ENCODE results near the gene ZNF79. TPM values are rescaled to one million over a fixed set of nuclear protein-coding genes. Genes with fewer than 3 reads are reported as not detected.

Gene ZNF79
- total and polyA plus RNA-seq, 2 of the 4 experiments (the other 2 are of a cell fraction): 5.6 to 15.4 TPM

GRCh38 chr9:127448112-127448805, 24.1 kb downstream of the ZNF79 start:
- Histone ChIP-seq H4K5ac (ENCODE audit: low read depth, low read length) (no peak overlapping the region), H4K20me1 (ENCODE audit: insufficient read depth, low read length) (peaks cover 74% of the 10 kb centered on the region), H3K18ac (ENCODE audit: low read depth, low read length) (no peak overlapping the region), H3K27me3 (ENCODE audit: control insufficient read depth, insufficient read depth, low read length) (no peaks in the 10 kb centered on the region), H3K4me2 (ENCODE audit: low read depth, low read length) (peak overlapping the region; percentile 19), H2AFZ (replicated peaks; ENCODE audit: low read length, poor library complexity) (no peak overlapping the region), H2BK120ac (ENCODE audit: low read depth, low read length) (no peak overlapping the region), H3K4ac (ENCODE audit: low read depth, low read length) (no peak overlapping the region), H4K8ac (ENCODE audit: low read depth in 2 of 2, low read length in 2 of 2) (no peak overlapping the region), H2BK15ac (ENCODE audit: low read depth, low read length) (no peak overlapping the region), H3K9me3 (ENCODE audit: control insufficient read depth, insufficient read depth, low read length) (peaks cover 16% of the 10 kb centered on the region), H2BK20ac (ENCODE audit: low read depth, low read length) (no peak overlapping the region), H4K91ac (ENCODE audit: insufficient read depth, low read depth, low read length) (no peak overlapping the region), H3K14ac (replicated peaks; ENCODE audit: low read depth, low read length) (no peak overlapping the region; the same call in 1 of the 2 replicates), H3K4me3 (ENCODE audit: insufficient read depth, low read depth, low read length) (no peak overlapping the region), H3K56ac (ENCODE audit: extremely low read depth, insufficient read depth, low read length) (no peak overlapping the region), H3K23ac (ENCODE audit: low read depth, low read length) (peak overlapping the region; percentile 32; the same call in 1 of the 2 replicates), H3K79me1 (ENCODE audit: low read depth in 1 of 2, low read length in 2 of 2) (peaks cover 21 to 83% of the 10 kb centered on the region in 2 experiments), H3K4me1 (ENCODE audit: control insufficient read depth, insufficient read depth, low read length) (peaks cover 15% of the 10 kb centered on the region), H2BK5ac (ENCODE audit: low read depth, low read length, poor library complexity, severe bottlenecking) (no peak overlapping the region), H3K27ac (ENCODE audit: insufficient read depth, low read length) (no peak overlapping the region), H3K9ac (ENCODE audit: low read depth, low read length) (no peak overlapping the region), H2AK5ac (ENCODE audit: low read depth, low read length) (no peak overlapping the region), H3K36me3 (ENCODE audit: control insufficient read depth, insufficient read depth, low read length) (peaks cover 67% of the 10 kb centered on the region), H2AK9ac (replicated peaks; ENCODE audit: low read depth, low read length, poor library complexity) (no peak overlapping the region), H3K9me1 (ENCODE audit: insufficient read depth, low read length) (peaks cover 21% of the 10 kb centered on the region)
- ChIA-PET CTCF (interaction anchor here (0.6 kb wide), 1 partner anchor 96 kb away, joined by 3 read pairs; no protein-coding TSS in a partner anchor), POLR2A (ENCODE audit: unreplicated experiment) (no interaction called here)
- BruUV-seq (replicated peaks): no TSS peak
- no peak for DNase-seq
- TF ChIP-seq BHLHE40 (IDR thresholded peaks at IDR 0.05; ENCODE audit: low read depth, low read length): no peak
- TF ChIP-seq RCOR1 (IDR thresholded peaks at IDR 0.05; ENCODE audit: insufficient replicate concordance, low read length): no peak
- TF ChIP-seq ELK1 (IDR thresholded peaks at IDR 0.05; ENCODE audit: borderline replicate concordance, low read depth, low read length): no peak
- TF ChIP-seq, protein P1, sequence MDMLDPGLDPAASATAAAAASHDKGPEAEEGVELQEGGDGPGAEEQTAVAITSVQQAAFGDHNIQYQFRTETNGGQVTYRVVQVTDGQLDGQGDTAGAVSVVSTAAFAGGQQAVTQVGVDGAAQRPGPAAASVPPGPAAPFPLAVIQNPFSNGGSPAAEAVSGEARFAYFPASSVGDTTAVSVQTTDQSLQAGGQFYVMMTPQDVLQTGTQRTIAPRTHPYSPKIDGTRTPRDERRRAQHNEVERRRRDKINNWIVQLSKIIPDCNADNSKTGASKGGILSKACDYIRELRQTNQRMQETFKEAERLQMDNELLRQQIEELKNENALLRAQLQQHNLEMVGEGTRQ (IDR thresholded peaks at IDR 0.05; ENCODE audit: low read depth, low read length): no peak
- no peak for TF ChIP-seq RFX5 (IDR thresholded peaks at IDR 0.05; ENCODE audit: low read depth, low read length)
- TF ChIP-seq FOS (IDR thresholded peaks at IDR 0.05; ENCODE audit: low read depth, low read length): no peak
- no peak for TF ChIP-seq CEBPB (IDR thresholded peaks at IDR 0.05; ENCODE audit: low read depth, low read length)
- TF ChIP-seq CHD1 (IDR thresholded peaks at IDR 0.05; ENCODE audit: low read depth, low read length): no peak
- TF ChIP-seq CTCF (conservative IDR thresholded peaks at IDR 0.05; ENCODE audit: low read depth, low read length): no peak
- no peak for TF ChIP-seq MAFK (IDR thresholded peaks at IDR 0.05; ENCODE audit: low read depth, low read length)
- TF ChIP-seq RAD21 (IDR thresholded peaks at IDR 0.05; ENCODE audit: low read length): no peak
- no peak for TF ChIP-seq MXI1 (IDR thresholded peaks at IDR 0.05; ENCODE audit: borderline replicate concordance, low read depth, low read length)
- TF ChIP-seq MAZ (IDR thresholded peaks at IDR 0.05; ENCODE audit: borderline replicate concordance, low read depth, low read length): no peak
- no peak for TF ChIP-seq SMC3 (IDR thresholded peaks at IDR 0.05; ENCODE audit: low read depth, low read length)
- TF ChIP-seq NFE2L2 (IDR thresholded peaks at IDR 0.05; ENCODE audit: low read depth, low read length): no peak
- TF ChIP-seq POLR2A (IDR thresholded peaks at IDR 0.05; ENCODE audit: low read depth, low read length): no peak
- intact Hi-C loops (cut with micrococcal nuclease): no loop called here
- WGBS, 2 experiments (ENCODE audit: extremely low coverage in 2 of 2, insufficient read length in 1 of 2): 100% methylated on average over 4 of the region's 8 CpGs; no CpG with 5 or more reads in 1 of the 2 experiments
- in situ Hi-C loops (cut with MboI; ENCODE audit: low sequenced_read_pairs): no loop called here
- no peak for ATAC-seq (ENCODE audit: low read depth)
- dilution Hi-C loops (cut with HindIII; ENCODE audit: low sequenced_read_pairs, unreplicated experiment): no loop called here

Measured in IMR-90 (cell line).